GM12865 (cell line): ENCODE results near the gene YAE1.

ENCODE experiments used
- DNase-seq: peaks from one replicate; pipeline ENCODE4 v3.0.0; 2010; ENCODE audit warnings: low read depth
- H3K4me3 ChIP-seq: 2 replicates; pipeline ENCODE4 v1.5.1; 2011; ENCODE audit warnings: mild to moderate bottlenecking, low read depth, low read length, control low read depth
- TF ChIP-seq, protein P1 (sequence below): IDR thresholded peaks from 2 replicates; pipeline ENCODE4 v1.5.1; 2011; ENCODE audit warnings: low read length, control low read depth, low read depth, inconsistent platforms; ENCODE audit not compliant: insufficient read depth; ENCODE audit errors: missing control alignments

YAE1 gene

DNA sequence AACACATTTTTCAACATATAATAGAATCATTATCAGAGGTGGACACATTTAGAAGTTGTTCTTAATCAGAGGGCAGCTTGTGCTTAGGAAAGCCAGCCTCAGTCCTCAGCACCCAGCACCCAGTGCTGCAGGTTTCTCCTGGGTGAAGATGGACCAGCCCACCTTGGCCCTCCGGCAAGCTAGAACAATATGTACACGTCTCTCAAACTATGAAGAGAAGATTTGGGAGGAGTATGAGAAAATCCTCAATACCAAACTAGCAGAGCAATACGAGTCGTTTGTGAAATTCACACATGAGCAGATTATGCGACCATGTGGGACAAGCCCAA, 43.7 kb downstream of the YAE1 start:
- no peak for DNase-seq
- TF ChIP-seq, protein P1, sequence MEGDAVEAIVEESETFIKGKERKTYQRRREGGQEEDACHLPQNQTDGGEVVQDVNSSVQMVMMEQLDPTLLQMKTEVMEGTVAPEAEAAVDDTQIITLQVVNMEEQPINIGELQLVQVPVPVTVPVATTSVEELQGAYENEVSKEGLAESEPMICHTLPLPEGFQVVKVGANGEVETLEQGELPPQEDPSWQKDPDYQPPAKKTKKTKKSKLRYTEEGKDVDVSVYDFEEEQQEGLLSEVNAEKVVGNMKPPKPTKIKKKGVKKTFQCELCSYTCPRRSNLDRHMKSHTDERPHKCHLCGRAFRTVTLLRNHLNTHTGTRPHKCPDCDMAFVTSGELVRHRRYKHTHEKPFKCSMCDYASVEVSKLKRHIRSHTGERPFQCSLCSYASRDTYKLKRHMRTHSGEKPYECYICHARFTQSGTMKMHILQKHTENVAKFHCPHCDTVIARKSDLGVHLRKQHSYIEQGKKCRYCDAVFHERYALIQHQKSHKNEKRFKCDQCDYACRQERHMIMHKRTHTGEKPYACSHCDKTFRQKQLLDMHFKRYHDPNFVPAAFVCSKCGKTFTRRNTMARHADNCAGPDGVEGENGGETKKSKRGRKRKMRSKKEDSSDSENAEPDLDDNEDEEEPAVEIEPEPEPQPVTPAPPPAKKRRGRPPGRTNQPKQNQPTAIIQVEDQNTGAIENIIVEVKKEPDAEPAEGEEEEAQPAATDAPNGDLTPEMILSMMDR: no peak
- peak overlapping the region; percentile 11 for H3K4me3 ChIP-seq

DNA sequence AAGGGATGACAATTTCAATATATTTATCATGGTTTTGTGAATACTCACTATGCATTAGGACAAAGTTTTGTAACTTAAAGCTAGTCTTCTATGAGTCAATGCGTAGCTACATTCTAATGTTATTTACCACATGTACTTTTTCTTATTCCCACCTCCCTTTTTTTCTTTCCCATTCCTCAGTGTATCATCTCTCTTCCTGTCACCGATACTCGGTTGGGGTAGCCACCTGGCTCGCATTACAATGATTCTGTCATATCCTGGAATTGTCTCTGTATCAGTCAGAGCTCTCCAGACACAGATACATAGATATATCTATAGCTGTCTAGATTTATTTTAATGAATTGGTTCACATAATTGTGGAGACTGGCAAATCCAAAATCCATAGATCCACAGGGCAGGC, 47.4 kb downstream of the YAE1 start:
- TF ChIP-seq, protein P1: no peak
- no peak overlapping the region for H3K4me3 ChIP-seq
- no peak for DNase-seq

DNA sequence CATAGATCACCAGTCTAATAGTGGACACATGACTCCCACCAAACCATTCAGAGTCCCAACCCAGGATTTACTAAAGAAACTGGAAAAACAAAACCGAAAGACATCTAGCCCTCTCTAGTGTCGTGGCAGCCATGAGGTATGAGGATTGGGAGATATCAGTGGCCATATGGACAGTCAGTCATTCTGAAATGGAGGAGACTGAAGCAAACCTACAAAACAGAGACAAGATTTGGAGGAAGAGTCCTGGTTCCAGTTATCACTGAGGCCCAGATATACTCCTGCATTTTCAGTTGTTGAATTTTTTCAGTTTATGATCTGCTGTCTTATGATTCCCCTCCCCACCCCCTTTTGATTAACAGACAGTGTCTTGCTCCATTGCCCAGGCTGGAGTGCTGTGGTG, 48.1 kb downstream of the YAE1 start:
- H3K4me3 ChIP-seq: no peak overlapping the region
- TF ChIP-seq, protein P1: no peak
- no peak for DNase-seq

DNA sequence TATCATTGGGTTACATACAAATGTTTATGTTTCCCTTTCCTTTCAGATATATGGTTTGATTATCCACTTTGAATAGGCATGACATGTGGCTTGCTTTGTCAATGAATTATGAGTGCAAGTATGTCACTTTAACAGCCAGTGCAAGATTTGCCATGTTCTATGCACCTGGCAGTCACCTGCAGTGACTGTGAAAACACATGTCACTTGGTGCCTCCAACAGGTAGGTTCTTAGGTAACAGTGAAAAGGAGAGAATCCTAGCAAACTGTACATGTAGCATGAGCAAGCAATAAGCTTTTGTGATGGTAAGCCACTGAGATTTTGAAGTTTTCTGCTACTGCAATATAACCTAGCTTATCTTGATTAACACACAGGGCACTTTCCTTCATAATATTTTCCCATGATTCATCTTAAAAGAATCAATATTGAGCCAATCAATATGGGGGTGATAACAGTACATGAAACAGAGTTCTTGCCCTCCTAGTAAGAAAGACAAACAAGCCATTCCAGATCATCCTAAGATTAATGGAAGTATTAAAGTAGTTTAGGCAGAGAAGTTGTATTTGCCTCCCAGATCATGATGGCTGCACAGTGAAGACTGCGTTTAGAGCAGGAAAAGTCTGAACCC, 49.3 kb downstream of the YAE1 start:
- TF ChIP-seq, protein P1: no peak
- no peak overlapping the region for H3K4me3 ChIP-seq
- DNase-seq: no peak

DNA sequence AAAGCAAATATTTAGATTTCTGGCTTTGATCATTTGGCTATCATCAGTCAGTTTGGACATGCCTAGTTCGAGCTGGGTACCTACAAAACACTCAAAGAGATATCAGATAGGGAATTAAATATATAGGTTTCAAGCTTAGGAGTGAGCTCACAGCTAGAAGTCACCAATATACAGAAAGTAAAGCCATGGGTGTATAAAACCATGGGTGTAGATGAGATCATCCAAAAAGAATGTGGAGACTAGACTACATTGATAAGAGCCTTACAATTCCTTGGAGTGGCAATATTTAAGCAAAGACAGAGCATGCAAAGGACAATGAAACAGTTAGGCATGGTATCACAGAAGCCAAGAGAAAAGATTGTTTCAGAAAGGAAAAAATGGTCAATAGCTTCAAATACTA, 49.9 kb downstream of the YAE1 start:
- no peak for DNase-seq
- H3K4me3 ChIP-seq: no peak overlapping the region
- TF ChIP-seq, protein P1: no peak

DNA sequence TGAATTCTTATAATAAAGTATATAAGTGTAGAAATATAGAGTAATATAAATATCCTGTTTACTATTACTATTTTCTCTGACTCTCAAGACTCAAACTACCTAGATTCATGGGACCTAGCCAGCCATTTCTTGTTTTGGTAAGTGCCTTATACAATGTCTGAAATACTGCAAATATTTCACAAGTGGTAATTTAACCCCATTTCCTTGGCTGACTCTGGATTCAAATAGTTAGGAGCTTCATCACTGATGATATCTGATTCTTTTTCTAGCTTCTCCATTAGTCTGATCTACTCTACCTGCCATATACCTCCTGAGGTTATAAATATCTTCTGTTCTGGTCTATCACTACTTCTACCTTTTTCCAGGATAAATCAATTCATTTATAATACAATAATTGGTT, 50.8 kb downstream of the YAE1 start:
- no peak overlapping the region for H3K4me3 ChIP-seq
- DNase-seq: no peak
- TF ChIP-seq, protein P1: no peak

DNA sequence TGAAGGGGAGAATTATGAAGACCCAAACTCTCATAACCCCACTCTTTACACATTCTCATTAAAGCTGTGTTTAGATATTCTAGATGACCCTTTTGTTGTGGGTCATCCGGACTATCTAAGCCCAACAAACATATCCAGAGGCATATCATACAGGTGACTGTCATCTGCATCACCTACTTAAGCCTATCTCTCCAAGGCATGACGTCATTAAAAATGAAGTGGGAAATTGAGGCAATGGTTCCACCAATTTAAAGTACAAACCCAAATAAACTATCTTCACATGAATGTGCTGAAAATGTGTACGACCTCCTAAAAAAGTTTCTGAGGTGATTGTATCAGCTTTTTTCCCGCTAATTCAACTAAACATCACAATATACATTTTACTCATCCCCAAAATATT, 52.7 kb downstream of the YAE1 start:
- no peak overlapping the region for H3K4me3 ChIP-seq
- no peak for DNase-seq
- TF ChIP-seq, protein P1: no peak
